GM20000 (cell line): ENCODE measurements around the gene CACNG3.

Experiments
- DNase-seq: peaks from one replicate; pipeline ENCODE4 v3.0.0; 2012; ENCODE audit warnings: low spot score
- CTCF ChIP-seq: IDR thresholded peaks from 2 replicates; pipeline ENCODE4 v1.5.1; 2012; ENCODE audit warnings: mild to moderate bottlenecking, control low read depth; ENCODE audit errors: extremely low read depth, missing control alignments

CACNG3 gene

GRCh38 chr16:24315343-24315742 is 59.2 kb downstream of the CACNG3 start:
- no peak for TF ChIP-seq CTCF

GRCh38 chr16:24318680-24319079 is 62.5 kb downstream of the CACNG3 start:
- no peak for DNase-seq
- no peak for TF ChIP-seq CTCF

More at GRCh38 chr16:24315343-24315742, 59.2 kb downstream of the CACNG3 start:
- DNase-seq: no peak

GRCh38 chr16:24319126-24319814 is 63.1 kb downstream of the CACNG3 start:
- DNase-seq: no peak
- TF ChIP-seq CTCF: no peak

GRCh38 chr16:24322106-24322505 is 66.0 kb downstream of the CACNG3 start:
- no peak for DNase-seq
- no peak for TF ChIP-seq CTCF

- no peak for TF ChIP-seq CTCF
- DNase-seq: no peak
These were observed 68.3 kb downstream of the CACNG3 start for GRCh38 chr16:24324421-24324820.

- no peak for DNase-seq
These were observed 72.8 kb downstream of the CACNG3 start for GRCh38 chr16:24328835-24329452.

More at GRCh38 chr16:24328835-24329452, 72.8 kb downstream of the CACNG3 start:
- no peak for TF ChIP-seq CTCF
